ENCODE measurements around the gene ERN2. TPM values are rescaled to one million over a fixed set of nuclear protein-coding genes. Genes with fewer than 3 reads are reported as not detected.

ERN2 gene
- total and polyA plus RNA-seq, 9 of the 15 experiments (the other 6 are each of a cell fraction or from before 2014, with no cell fraction given): 0.07 to 1.5 (median 0.51) TPM; not detected in 3

- 5% methylated on average over 6 of the region's 6 CpGs for WGBS (ENCODE audit: insufficient coverage, low coverage, missing lambda C conversion rate)
These were observed 33.1 kb downstream of the ERN2 start for GRCh38 chr16:23679986-23680336.

More at GRCh38 chr16:23679986-23680336, 33.1 kb downstream of the ERN2 start:
- no TSS peak for BruUV-seq (replicated peaks)
- FAIRE-seq: no peak
- TF ChIP-seq ZNF830 (CRISPR knock-in tag; IDR thresholded peaks at IDR 0.05) (no peak), ZNF311 (CRISPR knock-in tag; IDR thresholded peaks at IDR 0.05) (no peak), NKRF (IDR thresholded peaks at IDR 0.05; ENCODE audit: borderline replicate concordance) (no peak), ZFP91 (CRISPR knock-in tag; IDR thresholded peaks at IDR 0.05) (no peak), ZNF592 (IDR thresholded peaks at IDR 0.05) (no peak), ARID3B (CRISPR knock-in tag; IDR thresholded peaks at IDR 0.05; ENCODE audit: borderline replicate concordance) (no peak), HMG20A (CRISPR knock-in tag; conservative IDR thresholded peaks at IDR 0.05) (no peak), GATAD2B (IDR thresholded peaks at IDR 0.05; ENCODE audit: borderline replicate concordance) (no peak), CEBPB (tag; IDR thresholded peaks at IDR 0.05) (no peak), TSC22D4 (tag; IDR thresholded peaks at IDR 0.05) (no peak), THRA (IDR thresholded peaks at IDR 0.05) (no peak)
- 0 out of 3 replicates have a peak, but pooled peaks have one; percentile 1 for ATAC-seq
- Histone ChIP-seq H3K4me1 (replicated peaks in 1 of 2; ENCODE audit: control insufficient read depth in 2 of 2, insufficient read depth in 2 of 2, low read length in 2 of 2) (peaks cover 19 to 28% of the 10 kb centered on the region in 2 experiments; a peak in 4 of 5 replicates), H3K79me2 (ENCODE audit: control insufficient read depth, insufficient read depth, low read length) (peaks cover 57% of the 10 kb centered on the region), H3K4me3 (peak overlapping the region; percentile 87), H2AFZ (ENCODE audit: low read depth, low read length) (peak overlapping the region; percentile 89), H3K36me3 (ENCODE audit: control insufficient read depth, insufficient read depth, low read length) (peaks cover 57% of the 10 kb centered on the region), H4K20me1 (replicated peaks; ENCODE audit: control insufficient read depth, insufficient read depth, low read length) (peaks cover 18% of the 10 kb centered on the region), H3K27ac (ENCODE audit: extremely low read depth, low read depth, low read length) (peak overlapping the region; percentile 99), H3K9me1 (ENCODE audit: control insufficient read depth, insufficient read depth, low read length) (no peaks in the 10 kb centered on the region), H3K4me2 (ENCODE audit: insufficient read depth, low read length) (peak overlapping the region; percentile 100), H3K27me3 (ENCODE audit: control insufficient read depth in 2 of 2, insufficient read depth in 2 of 2, low read length in 2 of 2) (no peaks in the 10 kb centered on the region), H3K9me3 (replicated peaks; ENCODE audit: control insufficient read depth, insufficient read depth, low read depth, low read length) (no peaks in the 10 kb centered on the region), H3K9ac (ENCODE audit: insufficient read depth in 1 of 2, low read depth in 2 of 2, low read length in 2 of 2) (peak overlapping the region; percentile 100)
- in situ Hi-C loops (cut with MboI): no loop called here
- intact Hi-C loops (cut with micrococcal nuclease): loop anchor here (2.0 kb wide), 2 partner anchors 39 to 49 kb away; partner anchors contain the start of genes DCTN5 and PALB2
- CTCF ChIA-PET (ENCODE audit: low intra/inter-chr PET ratio): no interaction called here
- DNase-seq (ENCODE audit: extremely low read depth in 1 of 4, low spot score in 3 of 4): no peak
- POLR2A ChIA-PET: interaction anchor here (0.7 to 5.0 kb wide), 6 partner anchors 11 to 157 kb away, joined by 3 to 66 read pairs (median 5); partner anchors contain the start of genes DCTN5 and PALB2
